GM12891 (cell line): ENCODE results near the gene SNCB.

Experiments
- POLR2A ChIP-seq: IDR thresholded peaks from 2 replicates; pipeline ENCODE4 v1.6.1; 2011; ENCODE audit warnings: low read depth, low read length, control low read depth
- POLR2AphosphoS5 ChIP-seq: IDR thresholded peaks from 2 replicates; pipeline ENCODE4 v1.6.1; 2011; ENCODE audit warnings: low read depth, low read length, control low read depth
- SPI1 ChIP-seq: IDR thresholded peaks from 2 replicates; pipeline ENCODE4 v1.6.1; 2011; ENCODE audit warnings: low read depth, low read length, control low read depth
- TAF1 ChIP-seq: IDR thresholded peaks from 2 replicates; pipeline ENCODE4 v1.6.1; 2011; ENCODE audit warnings: low read depth, low read length, control low read depth

- TF ChIP-seq POLR2A, result no peak
- TF ChIP-seq POLR2AphosphoS5, result no peak
- TF ChIP-seq SPI1, result no peak
- no peak for TF ChIP-seq TAF1
Observed at GRCh38 chr5:176671890-176672747, 41.8 kb upstream of the SNCB start.
